ENCODE results near the gene CTXN1.
A peak's percentile ranks its signal among the peaks of the same experiment; 100 is the strongest.
"Not testable (repeated sequence)": the region's sequence is repeated elsewhere in the genome, so short reads cannot be mapped to it uniquely, and the experiment has no call there.

The CTXN1 gene

GRCh38 chr19:7918615-7919421 lies 7.1 kb downstream of the CTXN1 start:
- Mint-ChIP-seq H3K4me1 (ENCODE audit: low read depth in 2 of 2) (peaks cover 31 to 35% of the 10 kb centered on the region in 2 donors), H3K27ac (peak overlapping the region in 1 of 2 donors; percentile 29), H3K9me3 (no peaks in the 10 kb centered on the region), H3K27me3 (peaks cover 5 to 36% of the 10 kb centered on the region in 2 donors), H3K36me3 (ENCODE audit: insufficient read depth) (peaks cover 53% of the 10 kb centered on the region), H3K4me3 (peak overlapping the region; percentile 72 to 85)
- ATAC-seq (replicated peaks) (no peak), DNase-seq (no peak)

DNA sequence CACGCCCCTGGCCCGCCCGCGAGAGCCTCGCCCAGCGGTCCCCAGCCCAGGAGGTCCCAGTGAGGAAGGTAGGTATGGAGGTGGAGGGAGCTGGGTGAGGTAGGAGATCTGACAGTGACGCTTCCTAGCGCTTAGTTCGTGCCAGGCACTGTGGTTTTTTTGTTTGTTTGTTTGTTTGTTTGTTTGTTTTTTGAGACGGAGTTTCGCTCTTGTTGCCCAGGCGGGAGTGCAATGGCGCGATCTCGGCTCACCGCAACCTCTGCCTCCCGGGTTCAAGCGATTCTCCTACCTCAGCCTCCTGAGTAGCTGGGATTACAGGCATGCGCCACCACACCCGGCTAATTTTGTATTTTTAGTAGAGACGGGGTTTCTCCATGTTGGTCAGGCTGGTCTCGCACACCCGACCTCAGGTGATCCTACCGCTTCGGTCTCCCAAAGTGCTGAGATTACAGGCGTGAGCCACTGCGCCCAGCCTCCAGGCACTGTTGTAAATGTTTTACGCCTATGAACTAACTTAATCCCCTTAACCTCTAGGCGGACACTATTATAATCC lies 7.8 kb downstream of the CTXN1 start:
- H3K9me3 Mint-ChIP-seq; DNase-seq; ATAC-seq (replicated peaks): not testable (repeated sequence)
- Mint-ChIP-seq H3K4me3 (peak overlapping the region; percentile 71 to 72), H3K27me3 (peaks cover 5 to 36% of the 10 kb centered on the region in 2 donors), H3K27ac (peak overlapping the region in 1 of 2 donors; percentile 44), H3K36me3 (ENCODE audit: insufficient read depth) (peaks cover 51% of the 10 kb centered on the region), H3K4me1 (ENCODE audit: low read depth in 2 of 2) (peaks cover 30 to 33% of the 10 kb centered on the region in 2 donors)

DNA sequence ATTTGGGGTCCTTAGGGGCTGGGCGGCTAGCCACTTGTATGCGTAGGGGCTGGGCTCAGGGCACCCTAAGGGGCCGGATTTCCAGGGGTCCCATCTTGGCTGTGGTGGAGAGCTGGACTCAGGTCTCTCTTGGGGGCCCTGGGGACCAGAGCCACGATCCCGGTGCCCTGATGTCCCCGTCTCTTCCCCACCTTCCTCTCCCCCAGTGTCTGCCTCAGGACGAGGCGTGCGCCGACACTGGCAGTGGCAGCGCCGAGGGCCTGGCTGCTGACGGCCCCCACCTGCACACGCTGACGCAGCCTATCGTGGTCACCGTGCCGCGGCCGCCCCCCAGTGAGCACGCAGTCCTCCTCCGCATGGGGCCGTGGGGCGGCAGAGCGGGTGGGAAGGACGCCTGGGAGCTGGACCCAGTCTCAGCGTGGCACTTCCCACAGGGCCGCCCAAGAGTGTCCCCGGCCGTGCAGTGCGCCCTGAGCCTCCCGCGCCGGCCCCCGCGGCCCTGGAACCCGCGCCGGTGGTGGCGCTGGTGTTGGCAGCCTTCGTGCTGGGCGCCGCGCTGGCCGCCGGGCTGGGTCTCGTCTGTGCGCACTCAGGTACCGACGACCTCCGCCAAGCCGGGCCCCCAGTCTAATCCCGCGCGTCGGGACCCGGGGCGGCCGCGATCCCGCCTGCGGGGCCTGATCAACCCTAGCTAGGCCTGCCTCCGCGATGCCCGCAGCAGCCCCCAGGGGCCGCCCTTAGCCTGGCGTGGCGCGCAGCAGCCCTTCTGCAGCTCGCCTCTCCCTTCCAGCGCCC lies 8.5 kb downstream of the CTXN1 start:
- Mint-ChIP-seq H3K36me3 (ENCODE audit: insufficient read depth) (peaks cover 53% of the 10 kb centered on the region), H3K4me3 (peak overlapping the region; percentile 72 to 75), H3K9me3 (no peaks in the 10 kb centered on the region), H3K27ac (peak overlapping the region; percentile 52 to 90), H3K4me1 (ENCODE audit: low read depth in 2 of 2) (peaks cover 30 to 31% of the 10 kb centered on the region in 2 donors), H3K27me3 (peaks cover 5 to 36% of the 10 kb centered on the region in 2 donors)
- peak; percentile 53 to 65 (median 61) for DNase-seq
- ATAC-seq (replicated peaks): peak; percentile 23

- Mint-ChIP-seq H3K27ac (peak overlapping the region; percentile 52 to 90), H3K4me1 (ENCODE audit: low read depth in 2 of 2) (peaks cover 27 to 30% of the 10 kb centered on the region in 2 donors), H3K27me3 (peaks cover 5 to 36% of the 10 kb centered on the region in 2 donors), H3K36me3 (ENCODE audit: insufficient read depth) (peaks cover 56% of the 10 kb centered on the region), H3K4me3 (peak overlapping the region; percentile 72 to 75), H3K9me3 (no peaks in the 10 kb centered on the region)
- no peak for DNase-seq
- no peak for ATAC-seq (replicated peaks)
These were observed 9.0 kb downstream of the CTXN1 start for GRCh38 chr19:7916955-7917266.

GRCh38 chr19:7916103-7916954 lies 9.6 kb downstream of the CTXN1 start:
- peaks cover 62% of the 10 kb centered on the region for H3K36me3 Mint-ChIP-seq (ENCODE audit: insufficient read depth)
- peaks cover 23 to 26% of the 10 kb centered on the region in 2 donors for H3K4me1 Mint-ChIP-seq (ENCODE audit: low read depth in 2 of 2)
- peaks cover 5 to 36% of the 10 kb centered on the region in 2 donors for H3K27me3 Mint-ChIP-seq
- peak overlapping the region; percentile 72 to 75 for H3K4me3 Mint-ChIP-seq
- peak overlapping the region; percentile 52 to 90 for H3K27ac Mint-ChIP-seq
- DNase-seq (peak; percentile 61 to 69 (median 63)), ATAC-seq (replicated peaks) (peak; percentile 27)
- H3K9me3 Mint-ChIP-seq: no peaks in the 10 kb centered on the region

- no peaks in the 10 kb centered on the region for H3K9me3 Mint-ChIP-seq
- ATAC-seq (replicated peaks) (no peak), DNase-seq (no peak)
- H3K4me3 Mint-ChIP-seq: peak overlapping the region; percentile 72 to 75
- H3K36me3 Mint-ChIP-seq (ENCODE audit: insufficient read depth): peaks cover 62% of the 10 kb centered on the region
- H3K27ac Mint-ChIP-seq: peak overlapping the region; percentile 52 to 86
- peaks cover 20 to 23% of the 10 kb centered on the region in 2 donors for H3K4me1 Mint-ChIP-seq (ENCODE audit: low read depth in 2 of 2)
- peaks cover 5 to 36% of the 10 kb centered on the region in 2 donors for H3K27me3 Mint-ChIP-seq
These were observed 10.5 kb downstream of the CTXN1 start for GRCh38 chr19:7915250-7916102.

- Mint-ChIP-seq H3K4me1 (ENCODE audit: low read depth in 2 of 2) (peaks cover 15 to 18% of the 10 kb centered on the region in 2 donors), H3K27ac (peak within 1 kb of the TSS; percentile 52 to 86), H3K9me3 (no peaks in the 10 kb centered on the region), H3K4me3 (peak within 1 kb of the TSS; percentile 72 to 75), H3K36me3 (ENCODE audit: insufficient read depth) (peaks cover 58% of the 10 kb centered on the region), H3K27me3 (peaks cover 5 to 31% of the 10 kb centered on the region in 2 donors)
- ATAC-seq (replicated peaks) (no peak), DNase-seq (no peak)
These were observed 11.3 kb downstream of the CTXN1 start, which contains the start of gene TGFBR3L for GRCh38 chr19:7914598-7915045. Gene TGFBR3L (plus strand): TSS chr19:7914830.

GRCh38 chr19:7914099-7914498 lies 11.8 kb downstream of the CTXN1 start:
- DNase-seq: no peak
- H3K27ac Mint-ChIP-seq: no peak overlapping the region
- peaks cover 5 to 27% of the 10 kb centered on the region in 2 donors for H3K27me3 Mint-ChIP-seq
- no peaks in the 10 kb centered on the region for H3K9me3 Mint-ChIP-seq
- peaks cover 63% of the 10 kb centered on the region for H3K36me3 Mint-ChIP-seq (ENCODE audit: insufficient read depth)
- H3K4me1 Mint-ChIP-seq (ENCODE audit: low read depth in 2 of 2): peaks cover 13 to 17% of the 10 kb centered on the region in 2 donors
- H3K4me3 Mint-ChIP-seq: no peak overlapping the region
- ATAC-seq (replicated peaks): no peak

- H3K9me3 Mint-ChIP-seq: no peaks in the 10 kb centered on the region
- peaks cover 5 to 27% of the 10 kb centered on the region in 2 donors for H3K27me3 Mint-ChIP-seq
- no peak overlapping the region for H3K4me3 Mint-ChIP-seq
- peaks cover 13 to 17% of the 10 kb centered on the region in 2 donors for H3K4me1 Mint-ChIP-seq (ENCODE audit: low read depth in 2 of 2)
- ATAC-seq (replicated peaks) (no peak), DNase-seq (no peak)
- H3K36me3 Mint-ChIP-seq (ENCODE audit: insufficient read depth): peaks cover 64% of the 10 kb centered on the region
- no peak overlapping the region for H3K27ac Mint-ChIP-seq
These were observed 12.3 kb downstream of the CTXN1 start for GRCh38 chr19:7913652-7914051.

GRCh38 chr19:7912697-7913564 lies 13.0 kb downstream of the CTXN1 start:
- H3K4me1 Mint-ChIP-seq (ENCODE audit: low read depth in 2 of 2): peaks cover 12 to 19% of the 10 kb centered on the region in 2 donors
- H3K27me3 Mint-ChIP-seq: peaks cover 5 to 22% of the 10 kb centered on the region in 2 donors
- H3K36me3 Mint-ChIP-seq (ENCODE audit: insufficient read depth): peaks cover 71% of the 10 kb centered on the region
- peak overlapping the region in 1 of 2 donors; percentile 59 for H3K4me3 Mint-ChIP-seq
- DNase-seq (no peak), ATAC-seq (replicated peaks) (no peak)
- H3K9me3 Mint-ChIP-seq: no peaks in the 10 kb centered on the region
- peak overlapping the region in 1 of 2 donors; percentile 73 for H3K27ac Mint-ChIP-seq

DNA sequence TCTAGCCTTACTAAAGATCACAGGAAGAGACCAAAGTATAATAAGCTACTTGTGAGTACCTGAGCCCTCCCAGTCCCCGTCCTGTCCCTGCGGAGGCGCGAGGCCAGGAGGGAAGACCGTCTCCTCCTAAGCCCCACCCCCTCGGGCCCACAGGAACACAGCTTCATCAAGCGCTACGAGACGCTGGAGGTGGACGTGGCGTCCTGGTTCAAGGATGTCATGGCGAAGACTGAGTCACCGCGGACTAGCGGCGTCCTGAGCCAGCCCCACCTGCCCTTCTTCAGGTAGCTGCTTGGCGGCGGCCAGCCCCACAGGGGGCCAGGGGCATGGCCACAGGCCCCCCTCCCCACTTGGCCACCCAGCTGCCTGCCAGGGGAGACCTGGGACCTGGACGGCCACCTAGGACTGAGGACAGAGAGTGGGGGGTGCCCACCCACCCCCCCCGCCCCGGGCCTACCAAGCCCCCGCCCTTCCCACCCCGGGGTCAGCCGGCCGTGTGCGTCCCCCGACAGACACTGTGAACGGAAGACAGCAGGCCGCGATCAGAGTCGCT lies 13.7 kb downstream of the CTXN1 start:
- Mint-ChIP-seq H3K27me3 (peaks cover 5 to 17% of the 10 kb centered on the region in 2 donors), H3K4me3 (no peak overlapping the region), H3K27ac (peak overlapping the region in 1 of 2 donors; percentile 73), H3K4me1 (ENCODE audit: low read depth in 2 of 2) (peaks cover 13 to 17% of the 10 kb centered on the region in 2 donors), H3K36me3 (ENCODE audit: insufficient read depth) (peaks cover 71% of the 10 kb centered on the region), H3K9me3 (no peaks in the 10 kb centered on the region)
- ATAC-seq (replicated peaks): no peak
- DNase-seq: no peak

Measured in effector memory CD8-positive, alpha-beta T cell (primary cell).